ENCODE results near the gene FOXP1. TPM values are rescaled to one million over a fixed set of nuclear protein-coding genes. Genes with fewer than 3 reads are reported as not detected.
A peak's percentile ranks its signal among the peaks of the same experiment; 100 is the strongest.

The FOXP1 gene
- total and polyA plus RNA-seq, 9 donors: 17.6 to 28.2 (median 20.5) TPM

GRCh38 chr3:71005702-71006321 lies 577.7 kb downstream of the FOXP1 start:
- WGBS (ENCODE audit: insufficient coverage): 10% methylated on average over 2 of the region's 10 CpGs
- Histone ChIP-seq H3K36me3 (ENCODE audit: control insufficient read depth, insufficient read depth, low read length) (peaks cover 4% of the 10 kb centered on the region), H3K4me3 (ENCODE audit: low read length) (no peak overlapping the region), H3K27ac (ENCODE audit: low read length) (peak overlapping the region; percentile 57), H3K27me3 (ENCODE audit: control insufficient read depth, insufficient read depth, low read length) (no peaks in the 10 kb centered on the region), H3K4me1 (ENCODE audit: control insufficient read depth, insufficient read depth, low read length) (peaks cover 7% of the 10 kb centered on the region), H3K9me3 (replicated peaks; ENCODE audit: control insufficient read depth, low read depth, low read length) (no peaks in the 10 kb centered on the region)
- peak; percentile 62 for DNase-seq

GRCh38 chr3:71003511-71003910 lies 580.0 kb downstream of the FOXP1 start:
- H3K4me1 ChIP-seq (ENCODE audit: control insufficient read depth, insufficient read depth, low read length): peaks cover 2% of the 10 kb centered on the region
- DNase-seq: no peak

GRCh38 chr3:71002298-71002697 lies 581.2 kb downstream of the FOXP1 start:
- no peak overlapping the region for H3K27ac ChIP-seq (ENCODE audit: low read length)
- H3K4me1 ChIP-seq (ENCODE audit: control insufficient read depth, insufficient read depth, low read length): peaks cover 2% of the 10 kb centered on the region
- DNase-seq: no peak
- peaks cover 14% of the 10 kb centered on the region for H3K36me3 ChIP-seq (ENCODE audit: control insufficient read depth, insufficient read depth, low read length)
- no peak overlapping the region for H3K4me3 ChIP-seq (ENCODE audit: low read length)
- WGBS (ENCODE audit: insufficient coverage): no CpG with 5 or more reads among the region's 2 CpGs
- H3K9me3 ChIP-seq (replicated peaks; ENCODE audit: control insufficient read depth, low read depth, low read length): no peaks in the 10 kb centered on the region
- no peaks in the 10 kb centered on the region for H3K27me3 ChIP-seq (ENCODE audit: control insufficient read depth, insufficient read depth, low read length)

More at GRCh38 chr3:71003511-71003910, 580.0 kb downstream of the FOXP1 start:
- no peaks in the 10 kb centered on the region for H3K9me3 ChIP-seq (replicated peaks; ENCODE audit: control insufficient read depth, low read depth, low read length)
- H3K27ac ChIP-seq (ENCODE audit: low read length): no peak overlapping the region
- H3K27me3 ChIP-seq (ENCODE audit: control insufficient read depth, insufficient read depth, low read length): no peaks in the 10 kb centered on the region
- no peak overlapping the region for H3K4me3 ChIP-seq (ENCODE audit: low read length)
- WGBS (ENCODE audit: insufficient coverage): no CpG with 5 or more reads among the region's 6 CpGs
- peaks cover 7% of the 10 kb centered on the region for H3K36me3 ChIP-seq (ENCODE audit: control insufficient read depth, insufficient read depth, low read length)

- no peaks in the 10 kb centered on the region for H3K9me3 ChIP-seq (replicated peaks; ENCODE audit: control insufficient read depth, low read depth, low read length)
- H3K27ac ChIP-seq (ENCODE audit: low read length): no peak overlapping the region
- H3K36me3 ChIP-seq (ENCODE audit: control insufficient read depth, insufficient read depth, low read length): peaks cover 20% of the 10 kb centered on the region
- peaks cover 2% of the 10 kb centered on the region for H3K4me1 ChIP-seq (ENCODE audit: control insufficient read depth, insufficient read depth, low read length)
- H3K27me3 ChIP-seq (ENCODE audit: control insufficient read depth, insufficient read depth, low read length): no peaks in the 10 kb centered on the region
- no peak overlapping the region for H3K4me3 ChIP-seq (ENCODE audit: low read length)
- WGBS (ENCODE audit: insufficient coverage): no CpG with 5 or more reads among the region's 5 CpGs
- no peak for DNase-seq
Observed at GRCh38 chr3:71001303-71001830, 582.2 kb downstream of the FOXP1 start.

- DNase-seq: no peak
- Histone ChIP-seq H3K36me3 (ENCODE audit: control insufficient read depth, insufficient read depth, low read length) (peaks cover 20% of the 10 kb centered on the region), H3K27ac (ENCODE audit: low read length) (no peak overlapping the region), H3K27me3 (ENCODE audit: control insufficient read depth, insufficient read depth, low read length) (no peaks in the 10 kb centered on the region), H3K9me3 (replicated peaks; ENCODE audit: control insufficient read depth, low read depth, low read length) (no peaks in the 10 kb centered on the region), H3K4me1 (ENCODE audit: control insufficient read depth, insufficient read depth, low read length) (no peaks in the 10 kb centered on the region), H3K4me3 (ENCODE audit: low read length) (no peak overlapping the region)
- WGBS (ENCODE audit: insufficient coverage): 100% methylated on average over 3 of the region's 6 CpGs
Observed at GRCh38 chr3:71000483-71000882, 583.0 kb downstream of the FOXP1 start.

GRCh38 chr3:70999730-71000129 lies 583.8 kb downstream of the FOXP1 start:
- H3K9me3 ChIP-seq (replicated peaks; ENCODE audit: control insufficient read depth, low read depth, low read length): no peaks in the 10 kb centered on the region
- H3K36me3 ChIP-seq (ENCODE audit: control insufficient read depth, insufficient read depth, low read length): peaks cover 20% of the 10 kb centered on the region
- no peaks in the 10 kb centered on the region for H3K4me1 ChIP-seq (ENCODE audit: control insufficient read depth, insufficient read depth, low read length)
- no CpG with 5 or more reads among the region's 4 CpGs for WGBS (ENCODE audit: insufficient coverage)
- no peak overlapping the region for H3K4me3 ChIP-seq (ENCODE audit: low read length)
- DNase-seq: peak; percentile 35
- H3K27ac ChIP-seq (ENCODE audit: low read length): no peak overlapping the region
- no peaks in the 10 kb centered on the region for H3K27me3 ChIP-seq (ENCODE audit: control insufficient read depth, insufficient read depth, low read length)

GRCh38 chr3:70996082-70996481 lies 587.4 kb downstream of the FOXP1 start:
- Histone ChIP-seq H3K36me3 (ENCODE audit: control insufficient read depth, insufficient read depth, low read length) (peaks cover 26% of the 10 kb centered on the region), H3K9me3 (replicated peaks; ENCODE audit: control insufficient read depth, low read depth, low read length) (no peaks in the 10 kb centered on the region), H3K27ac (ENCODE audit: low read length) (no peak overlapping the region), H3K4me1 (ENCODE audit: control insufficient read depth, insufficient read depth, low read length) (no peaks in the 10 kb centered on the region), H3K4me3 (ENCODE audit: low read length) (no peak overlapping the region), H3K27me3 (ENCODE audit: control insufficient read depth, insufficient read depth, low read length) (no peaks in the 10 kb centered on the region)
- no peak for DNase-seq
- 97% methylated on average over 6 of the region's 7 CpGs for WGBS (ENCODE audit: insufficient coverage)

GRCh38 chr3:70994644-70995043 lies 588.9 kb downstream of the FOXP1 start:
- no CpG with 5 or more reads among the region's 3 CpGs for WGBS (ENCODE audit: insufficient coverage)
- H3K4me3 ChIP-seq (ENCODE audit: low read length): no peak overlapping the region
- no peak for DNase-seq
- H3K4me1 ChIP-seq (ENCODE audit: control insufficient read depth, insufficient read depth, low read length): no peaks in the 10 kb centered on the region
- no peaks in the 10 kb centered on the region for H3K9me3 ChIP-seq (replicated peaks; ENCODE audit: control insufficient read depth, low read depth, low read length)
- no peaks in the 10 kb centered on the region for H3K27me3 ChIP-seq (ENCODE audit: control insufficient read depth, insufficient read depth, low read length)
- H3K27ac ChIP-seq (ENCODE audit: low read length): no peak overlapping the region
- peaks cover 20% of the 10 kb centered on the region for H3K36me3 ChIP-seq (ENCODE audit: control insufficient read depth, insufficient read depth, low read length)

GRCh38 chr3:70992562-70993204 lies 590.8 kb downstream of the FOXP1 start:
- WGBS (ENCODE audit: insufficient coverage): 46% methylated on average over 4 of the region's 11 CpGs
- Histone ChIP-seq H3K36me3 (ENCODE audit: control insufficient read depth, insufficient read depth, low read length) (peaks cover 19% of the 10 kb centered on the region), H3K4me1 (ENCODE audit: control insufficient read depth, insufficient read depth, low read length) (no peaks in the 10 kb centered on the region), H3K9me3 (replicated peaks; ENCODE audit: control insufficient read depth, low read depth, low read length) (no peaks in the 10 kb centered on the region), H3K4me3 (ENCODE audit: low read length) (no peak overlapping the region), H3K27me3 (ENCODE audit: control insufficient read depth, insufficient read depth, low read length) (no peaks in the 10 kb centered on the region), H3K27ac (ENCODE audit: low read length) (no peak overlapping the region)
- no peak for DNase-seq

GRCh38 chr3:70992131-70992530 lies 591.4 kb downstream of the FOXP1 start:
- Histone ChIP-seq H3K4me1 (ENCODE audit: control insufficient read depth, insufficient read depth, low read length) (no peaks in the 10 kb centered on the region), H3K36me3 (ENCODE audit: control insufficient read depth, insufficient read depth, low read length) (peaks cover 22% of the 10 kb centered on the region), H3K27ac (ENCODE audit: low read length) (no peak overlapping the region), H3K27me3 (ENCODE audit: control insufficient read depth, insufficient read depth, low read length) (no peaks in the 10 kb centered on the region), H3K9me3 (replicated peaks; ENCODE audit: control insufficient read depth, low read depth, low read length) (no peaks in the 10 kb centered on the region), H3K4me3 (ENCODE audit: low read length) (no peak overlapping the region)
- DNase-seq: no peak
- 63% methylated on average over 4 of the region's 5 CpGs for WGBS (ENCODE audit: insufficient coverage)
